ENCODE results near the gene ITPR1. TPM values are rescaled to one million over a fixed set of nuclear protein-coding genes. Genes with fewer than 3 reads are reported as not detected.

Gene ITPR1
- polyA plus RNA-seq, 1 donor from 2014 or later: 2.1 TPM

GRCh38 chr3:4466741-4467521, 26.2 kb upstream of the ITPR1 start, which contains the start of gene SUMF1:
Gene SUMF1, minus strand, starts transcription at chr3:4467269. Its CDS starts 24 bp downstream, at chr3:4467245.
- no peaks in the 10 kb centered on the region for H3K27me3 ChIP-seq (ENCODE audit: insufficient read depth, low read depth, low read length)
- peak within 1 kb of the TSS; percentile 77 for H3K9ac ChIP-seq (ENCODE audit: low read length)
- H3K9me2 ChIP-seq (ENCODE audit: insufficient read depth, low read length): no peaks in the 10 kb centered on the region
- peak within 1 kb of the TSS; percentile 78 for H3K4me3 ChIP-seq (ENCODE audit: low read length)
- no peaks in the 10 kb centered on the region for H4K20me1 ChIP-seq (ENCODE audit: insufficient read depth)
- peak within 1 kb of the TSS; percentile 99 for H3K4me2 ChIP-seq (ENCODE audit: low read length)
- H3K9me3 ChIP-seq (ENCODE audit: low read length): no peaks in the 10 kb centered on the region
- peak within 1 kb of the TSS; percentile 58 for H3K27ac ChIP-seq (ENCODE audit: low read length)
- H3K79me2 ChIP-seq (replicated peaks; ENCODE audit: insufficient read depth, low read length): peaks cover 3% of the 10 kb centered on the region
- TF ChIP-seq EP300 (conservative IDR thresholded peaks at IDR 0.05; ENCODE audit: poor library complexity, severe bottlenecking) (peak; percentile 25), RAD21 (conservative IDR thresholded peaks at IDR 0.05) (peak; percentile 28), SMC3 (conservative IDR thresholded peaks at IDR 0.05; ENCODE audit: poor library complexity) (peak; percentile 47), POLR2AphosphoS5 (IDR thresholded peaks at IDR 0.05) (peak; percentile 90), MXI1 (conservative IDR thresholded peaks at IDR 0.05; ENCODE audit: poor library complexity, severe bottlenecking) (peak; percentile 98), EZH2 (IDR thresholded peaks at IDR 0.05; ENCODE audit: borderline replicate concordance, insufficient read depth, low read length, poor library complexity, severe bottlenecking) (no peak), TAF1 (IDR thresholded peaks at IDR 0.05; ENCODE audit: low read depth) (peak; percentile 84)
- TF ChIP-seq, protein P1, sequence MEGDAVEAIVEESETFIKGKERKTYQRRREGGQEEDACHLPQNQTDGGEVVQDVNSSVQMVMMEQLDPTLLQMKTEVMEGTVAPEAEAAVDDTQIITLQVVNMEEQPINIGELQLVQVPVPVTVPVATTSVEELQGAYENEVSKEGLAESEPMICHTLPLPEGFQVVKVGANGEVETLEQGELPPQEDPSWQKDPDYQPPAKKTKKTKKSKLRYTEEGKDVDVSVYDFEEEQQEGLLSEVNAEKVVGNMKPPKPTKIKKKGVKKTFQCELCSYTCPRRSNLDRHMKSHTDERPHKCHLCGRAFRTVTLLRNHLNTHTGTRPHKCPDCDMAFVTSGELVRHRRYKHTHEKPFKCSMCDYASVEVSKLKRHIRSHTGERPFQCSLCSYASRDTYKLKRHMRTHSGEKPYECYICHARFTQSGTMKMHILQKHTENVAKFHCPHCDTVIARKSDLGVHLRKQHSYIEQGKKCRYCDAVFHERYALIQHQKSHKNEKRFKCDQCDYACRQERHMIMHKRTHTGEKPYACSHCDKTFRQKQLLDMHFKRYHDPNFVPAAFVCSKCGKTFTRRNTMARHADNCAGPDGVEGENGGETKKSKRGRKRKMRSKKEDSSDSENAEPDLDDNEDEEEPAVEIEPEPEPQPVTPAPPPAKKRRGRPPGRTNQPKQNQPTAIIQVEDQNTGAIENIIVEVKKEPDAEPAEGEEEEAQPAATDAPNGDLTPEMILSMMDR (IDR thresholded peaks at IDR 0.05; ENCODE audit: poor library complexity, severe bottlenecking): peak; percentile 10
- TF ChIP-seq, protein P2, sequence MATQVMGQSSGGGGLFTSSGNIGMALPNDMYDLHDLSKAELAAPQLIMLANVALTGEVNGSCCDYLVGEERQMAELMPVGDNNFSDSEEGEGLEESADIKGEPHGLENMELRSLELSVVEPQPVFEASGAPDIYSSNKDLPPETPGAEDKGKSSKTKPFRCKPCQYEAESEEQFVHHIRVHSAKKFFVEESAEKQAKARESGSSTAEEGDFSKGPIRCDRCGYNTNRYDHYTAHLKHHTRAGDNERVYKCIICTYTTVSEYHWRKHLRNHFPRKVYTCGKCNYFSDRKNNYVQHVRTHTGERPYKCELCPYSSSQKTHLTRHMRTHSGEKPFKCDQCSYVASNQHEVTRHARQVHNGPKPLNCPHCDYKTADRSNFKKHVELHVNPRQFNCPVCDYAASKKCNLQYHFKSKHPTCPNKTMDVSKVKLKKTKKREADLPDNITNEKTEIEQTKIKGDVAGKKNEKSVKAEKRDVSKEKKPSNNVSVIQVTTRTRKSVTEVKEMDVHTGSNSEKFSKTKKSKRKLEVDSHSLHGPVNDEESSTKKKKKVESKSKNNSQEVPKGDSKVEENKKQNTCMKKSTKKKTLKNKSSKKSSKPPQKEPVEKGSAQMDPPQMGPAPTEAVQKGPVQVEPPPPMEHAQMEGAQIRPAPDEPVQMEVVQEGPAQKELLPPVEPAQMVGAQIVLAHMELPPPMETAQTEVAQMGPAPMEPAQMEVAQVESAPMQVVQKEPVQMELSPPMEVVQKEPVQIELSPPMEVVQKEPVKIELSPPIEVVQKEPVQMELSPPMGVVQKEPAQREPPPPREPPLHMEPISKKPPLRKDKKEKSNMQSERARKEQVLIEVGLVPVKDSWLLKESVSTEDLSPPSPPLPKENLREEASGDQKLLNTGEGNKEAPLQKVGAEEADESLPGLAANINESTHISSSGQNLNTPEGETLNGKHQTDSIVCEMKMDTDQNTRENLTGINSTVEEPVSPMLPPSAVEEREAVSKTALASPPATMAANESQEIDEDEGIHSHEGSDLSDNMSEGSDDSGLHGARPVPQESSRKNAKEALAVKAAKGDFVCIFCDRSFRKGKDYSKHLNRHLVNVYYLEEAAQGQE (IDR thresholded peaks at IDR 0.05; ENCODE audit: borderline replicate concordance): peak; percentile 73
- H3F3A ChIP-seq (ENCODE audit: insufficient read depth, low read length, poor library complexity, severe bottlenecking): no peaks in the 10 kb centered on the region
- H3K36me3 ChIP-seq (ENCODE audit: insufficient read depth, low read length): no peaks in the 10 kb centered on the region
- H2AFZ ChIP-seq (ENCODE audit: low read depth, low read length): peak within 1 kb of the TSS; percentile 98

DNA sequence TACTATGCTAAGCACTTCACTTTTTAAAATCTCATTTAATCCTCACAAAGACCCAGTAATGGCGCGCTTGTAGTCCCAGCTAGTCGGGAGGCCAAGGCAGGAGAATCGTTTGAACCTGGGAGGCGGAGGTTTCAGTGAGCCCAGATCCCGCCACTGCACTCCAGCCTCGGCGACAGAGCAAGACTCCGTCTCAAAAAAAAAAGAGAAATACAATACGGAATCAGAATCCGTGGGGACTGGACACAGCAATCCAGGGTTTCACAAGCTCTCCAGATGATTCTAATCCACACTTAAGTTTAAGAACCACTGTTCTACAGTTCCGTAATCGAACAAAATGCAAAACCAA, 25.7 kb upstream of the ITPR1 start:
- Histone ChIP-seq H3K79me2 (replicated peaks; ENCODE audit: insufficient read depth, low read length) (peaks cover 3% of the 10 kb centered on the region), H2AFZ (ENCODE audit: low read depth, low read length) (peak overlapping the region; percentile 98), H3F3A (ENCODE audit: insufficient read depth, low read length, poor library complexity, severe bottlenecking) (no peaks in the 10 kb centered on the region), H3K9me2 (ENCODE audit: insufficient read depth, low read length) (no peaks in the 10 kb centered on the region), H3K27ac (ENCODE audit: low read length) (no peak overlapping the region), H3K9ac (ENCODE audit: low read length) (peak overlapping the region; percentile 77), H3K36me3 (ENCODE audit: insufficient read depth, low read length) (no peaks in the 10 kb centered on the region), H3K4me3 (ENCODE audit: low read length) (peak overlapping the region; percentile 78), H4K20me1 (ENCODE audit: insufficient read depth) (no peaks in the 10 kb centered on the region), H3K4me2 (ENCODE audit: low read length) (peak overlapping the region; percentile 40), H3K27me3 (ENCODE audit: insufficient read depth, low read depth, low read length) (no peaks in the 10 kb centered on the region), H3K9me3 (ENCODE audit: low read length) (no peaks in the 10 kb centered on the region)
- no peak for TF ChIP-seq RAD21 (conservative IDR thresholded peaks at IDR 0.05)
- TF ChIP-seq POLR2AphosphoS5 (IDR thresholded peaks at IDR 0.05): no peak
- no peak for TF ChIP-seq EZH2 (IDR thresholded peaks at IDR 0.05; ENCODE audit: borderline replicate concordance, insufficient read depth, low read length, poor library complexity, severe bottlenecking)
- no peak for TF ChIP-seq MXI1 (conservative IDR thresholded peaks at IDR 0.05; ENCODE audit: poor library complexity, severe bottlenecking)
- TF ChIP-seq EP300 (conservative IDR thresholded peaks at IDR 0.05; ENCODE audit: poor library complexity, severe bottlenecking): no peak
- TF ChIP-seq, protein P2 (IDR thresholded peaks at IDR 0.05; ENCODE audit: borderline replicate concordance): no peak
- no peak for TF ChIP-seq TAF1 (IDR thresholded peaks at IDR 0.05; ENCODE audit: low read depth)

All from neural cell (in vitro differentiated cells).